Tibial nerve (tissue), 4 donors: Measurements from ENCODE around the gene WNK3. TPM values are rescaled to one million over a fixed set of nuclear protein-coding genes. Genes with fewer than 3 reads are reported as not detected.

Experiments
- DNase-seq, 2 donors: peaks; one replicate each; pipeline ENCODE4 v3.0.0-alpha.2; 2019; ENCODE audit warnings: low spot score in 2 of 2
- H3K27ac ChIP-seq, 4 donors: fragments of 200-600 bp; sonication (generic) in 3 of 4; one replicate each; pipeline ENCODE4 v1.5.1; 2017 to 2019; ENCODE audit warnings: mild to moderate bottlenecking in 1 of 4
- H3K27me3 ChIP-seq, 2 donors: fragments of 200-600 bp; sonication (generic) in 1 of 2; one replicate each; pipeline versions ENCODE4 v1.5.1 to v1.6.0; 2017 to 2019
- H3K36me3 ChIP-seq, 3 donors: fragments of 200-600 bp; sonication (generic); one replicate each; pipeline ENCODE4 v1.5.1; 2018 to 2019
- H3K4me1 ChIP-seq, 4 donors: fragments of 200-600 bp; sonication (generic) in 3 of 4; one replicate each; pipeline ENCODE4 v1.5.1; 2017 to 2019
- H3K4me3 ChIP-seq, 4 donors: fragments of 200-600 bp; sonication (generic) in 3 of 4; one replicate each; pipeline ENCODE4 v1.5.1; 2017 to 2019; ENCODE audit warnings: mild to moderate bottlenecking in 1 of 4, moderate library complexity in 1 of 4
- H3K9me3 ChIP-seq, 4 donors: fragments of 200-600 bp; sonication (generic) in 3 of 4; one replicate each; pipeline ENCODE4 v1.5.1; 2017 to 2019
- CTCF ChIP-seq, 5 experiments: fragments of 200-600 bp in 3 of 5; fragments of 450-650 bp in 2 of 5; sonication (generic) in 3 of 5; IDR thresholded peaks; one replicate each; pipeline ENCODE4 v1.5.1; 2016 to 2019; ENCODE audit warnings: antibody characterized with exemption in 5 of 5, mild to moderate bottlenecking in 3 of 5, moderate library complexity in 2 of 5
- EP300 ChIP-seq, 2 donors: sonication (generic); formaldehyde crosslinking; IDR thresholded peaks; one replicate each; pipeline ENCODE4 v1.6.1; 2017; ENCODE audit warnings: antibody characterized with exemption in 2 of 2, mild to moderate bottlenecking in 1 of 2
- POLR2A ChIP-seq, 2 donors: fragments of 450-650 bp; IDR thresholded peaks; one replicate each; pipeline ENCODE4 v1.6.1; 2017; ENCODE audit warnings: antibody characterized with exemption in 2 of 2, mild to moderate bottlenecking in 2 of 2, moderate library complexity in 2 of 2
- WGBS, 2 donors: methylation state at CpG; one replicate each; pipeline ENCODE4 v1.1.5; 2018; 5-methylcytosine and 5-hydroxymethylcytosine counted together
- total RNA-seq, 4 donors: library from RNA; depleted of rRNA; stranded (reverse); fragments of >200 nt; gene quantifications; one replicate each; pipeline ENCODE4 v1.1.0, GENCODE V29; 2016

WNK3 gene
- total RNA-seq, 4 donors from 2014 or later, result 1.8 to 2.2 (median 2.0) TPM

GRCh38 chrX:54181202-54181953, 176.5 kb downstream of the WNK3 start:
- TF ChIP-seq POLR2A (IDR thresholded peaks at IDR 0.05), result no peak
- TF ChIP-seq CTCF (IDR thresholded peaks at IDR 0.05), result no peak
- no peak for TF ChIP-seq EP300 (IDR thresholded peaks at IDR 0.05)
- peaks cover 0 to 45% (median 8%) of the 10 kb centered on the region in 4 donors for H3K4me1 ChIP-seq
- H3K27me3 ChIP-seq, result peaks cover 0 to 6% of the 10 kb centered on the region in 2 donors
- peak overlapping the region; percentile 57 to 90 (median 64) for H3K4me3 ChIP-seq
- no peaks in the 10 kb centered on the region for H3K36me3 ChIP-seq
- DNase-seq, result no peak
- no peaks in the 10 kb centered on the region for H3K9me3 ChIP-seq
- WGBS, 2 donors, result 35 to 47% methylated on average over 4 of the region's 4 CpGs
- H3K27ac ChIP-seq, result no peak overlapping the region

GRCh38 chrX:54180403-54180802, 177.4 kb downstream of the WNK3 start:
- no peak for DNase-seq
- Histone ChIP-seq H3K27me3 (peaks cover 0 to 6% of the 10 kb centered on the region in 2 donors), H3K4me1 (peaks cover 0 to 45% (median 8%) of the 10 kb centered on the region in 4 donors), H3K4me3 (no peak overlapping the region), H3K36me3 (no peaks in the 10 kb centered on the region), H3K27ac (no peak overlapping the region), H3K9me3 (no peaks in the 10 kb centered on the region)
- no peak for TF ChIP-seq CTCF (IDR thresholded peaks at IDR 0.05)
- no peak for TF ChIP-seq EP300 (IDR thresholded peaks at IDR 0.05)
- no peak for TF ChIP-seq POLR2A (IDR thresholded peaks at IDR 0.05)
- WGBS, 2 donors, result 47 to 52% methylated on average over 4 of the region's 4 CpGs

GRCh38 chrX:54178100-54178940, 179.5 kb downstream of the WNK3 start:
- Histone ChIP-seq H3K36me3 (no peaks in the 10 kb centered on the region), H3K27me3 (peaks cover 0 to 6% of the 10 kb centered on the region in 2 donors), H3K4me1 (peaks cover 0 to 41% (median 8%) of the 10 kb centered on the region in 4 donors), H3K4me3 (no peak overlapping the region), H3K27ac (peak overlapping the region in 1 of 4 donors; percentile 15), H3K9me3 (no peaks in the 10 kb centered on the region)
- TF ChIP-seq POLR2A (IDR thresholded peaks at IDR 0.05), result no peak
- TF ChIP-seq EP300 (IDR thresholded peaks at IDR 0.05), result no peak
- no peak for TF ChIP-seq CTCF (IDR thresholded peaks at IDR 0.05)
- WGBS, 2 donors, result 38 to 40% methylated on average over 5 of the region's 5 CpGs
- no peak for DNase-seq

- no peak for DNase-seq
- Histone ChIP-seq H3K4me1 (peaks cover 0 to 41% (median 8%) of the 10 kb centered on the region in 4 donors), H3K27ac (no peak overlapping the region), H3K9me3 (no peaks in the 10 kb centered on the region), H3K36me3 (no peaks in the 10 kb centered on the region), H3K27me3 (peaks cover 0 to 6% of the 10 kb centered on the region in 2 donors), H3K4me3 (no peak overlapping the region)
- 51 to 56% methylated on average over 3 of the region's 3 CpGs for WGBS, 2 donors
- TF ChIP-seq POLR2A (IDR thresholded peaks at IDR 0.05) (no peak), EP300 (IDR thresholded peaks at IDR 0.05) (no peak), CTCF (IDR thresholded peaks at IDR 0.05) (no peak)
These were observed 180.5 kb downstream of the WNK3 start for GRCh38 chrX:54177306-54177705.

- no peaks in the 10 kb centered on the region for H3K36me3 ChIP-seq
- no peak overlapping the region for H3K4me3 ChIP-seq
- 85 to 86% methylated on average over 2 to 3 of the region's 3 CpGs for WGBS, 2 donors
- no peak for TF ChIP-seq POLR2A (IDR thresholded peaks at IDR 0.05)
- no peak for TF ChIP-seq EP300 (IDR thresholded peaks at IDR 0.05)
- TF ChIP-seq CTCF (IDR thresholded peaks at IDR 0.05), result no peak
- H3K4me1 ChIP-seq, result peaks cover 0 to 19% (median 2%) of the 10 kb centered on the region in 4 donors
- H3K27me3 ChIP-seq, result peaks cover 0 to 6% of the 10 kb centered on the region in 2 donors
- no peaks in the 10 kb centered on the region for H3K9me3 ChIP-seq
- no peak overlapping the region for H3K27ac ChIP-seq
- DNase-seq, result no peak
These were observed 184.1 kb downstream of the WNK3 start for GRCh38 chrX:54173791-54174190.
